Activated CD4-positive, alpha-beta T cell treated with anti-CD3 and anti-CD28 coated beads for 24 hours (primary cell): Measurements from ENCODE around the gene GRIK5.
A peak's percentile ranks its signal among the peaks of the same experiment; 100 is the strongest.
"Not testable (repeated sequence)": the region's sequence is repeated elsewhere in the genome, so short reads cannot be mapped to it uniquely, and the experiment has no call there.

ENCODE experiments used
- DNase-seq, 2 donors: peaks; one replicate each; pipeline ENCODE4 v3.0.0-alpha.2; 2020; ENCODE audit warnings: low read depth in 2 of 2

GRIK5 gene

GRCh38 chr19:42051166-42052115, 18.6 kb downstream of the GRIK5 start:
- no peak for DNase-seq

GRCh38 chr19:42048992-42049391, 21.0 kb downstream of the GRIK5 start:
- DNase-seq = no peak

- DNase-seq = no peak
Measured at GRCh38 chr19:42045575-42045974, 24.4 kb downstream of the GRIK5 start.

- no peak for DNase-seq
Measured at GRCh38 chr19:42042455-42043170, 27.4 kb downstream of the GRIK5 start.

GRCh38 chr19:42040491-42040890, 29.5 kb downstream of the GRIK5 start:
- not testable (repeated sequence) for DNase-seq

- DNase-seq = no peak
Measured at GRCh38 chr19:42040031-42040430, 30.0 kb downstream of the GRIK5 start.

GRCh38 chr19:42038666-42039065, 31.3 kb downstream of the GRIK5 start:
- DNase-seq = no peak

- DNase-seq = no peak
Measured at GRCh38 chr19:42037649-42038048, 32.4 kb downstream of the GRIK5 start.

GRCh38 chr19:42034640-42035391, 35.2 kb downstream of the GRIK5 start:
- DNase-seq = peak; percentile 41 to 54

GRCh38 chr19:42033413-42033812, 36.6 kb downstream of the GRIK5 start:
- DNase-seq = no peak

GRCh38 chr19:42032431-42032830, 37.6 kb downstream of the GRIK5 start:
- DNase-seq = no peak

- DNase-seq = no peak
Measured at GRCh38 chr19:42030645-42031440, 39.2 kb downstream of the GRIK5 start.

- DNase-seq = peak in 1 of 2 donors; percentile 33
Measured at GRCh38 chr19:42028304-42029216, 41.4 kb downstream of the GRIK5 start.

- no peak for DNase-seq
Measured at GRCh38 chr19:42024622-42025111, 45.3 kb downstream of the GRIK5 start.

- no peak for DNase-seq
Measured at GRCh38 chr19:42023943-42024260, 46.1 kb downstream of the GRIK5 start.

GRCh38 chr19:42023121-42023942, 46.7 kb downstream of the GRIK5 start:
- DNase-seq = peak in 1 of 2 donors; percentile 16

- no peak for DNase-seq
Measured at GRCh38 chr19:42022616-42023015, 47.4 kb downstream of the GRIK5 start.

- no peak for DNase-seq
Measured at GRCh38 chr19:42021185-42021584, 48.8 kb downstream of the GRIK5 start.

GRCh38 chr19:42018503-42019193, 51.4 kb downstream of the GRIK5 start:
- DNase-seq = no peak
